WI38 (cell line): ENCODE measurements around the gene LRRIQ3.

Experiments used
- H3K4me3 ChIP-seq: 2 replicates; pipeline ENCODE4 v1.5.1; 2011; ENCODE audit warnings: low read depth, mild to moderate bottlenecking, control low read depth, low read length
- CTCF ChIP-seq: IDR thresholded peaks from 2 replicates; pipeline ENCODE4 v1.5.1; 2012; ENCODE audit warnings: low read depth, mild to moderate bottlenecking, control low read depth, low read length

Gene LRRIQ3

GRCh38 chr1:74050386-74050785, 147.6 kb downstream of the LRRIQ3 start:
- no peak for TF ChIP-seq CTCF
- H3K4me3 ChIP-seq, result no peak overlapping the region

GRCh38 chr1:74038042-74038441, 159.9 kb downstream of the LRRIQ3 start:
- no peak for TF ChIP-seq CTCF
- no peak overlapping the region for H3K4me3 ChIP-seq

- no peak for TF ChIP-seq CTCF
- no peak overlapping the region for H3K4me3 ChIP-seq
Observed at GRCh38 chr1:74012583-74012982, 185.4 kb downstream of the LRRIQ3 start.

- TF ChIP-seq CTCF, result no peak
- no peak overlapping the region for H3K4me3 ChIP-seq
Observed at GRCh38 chr1:74011736-74012135, 186.2 kb downstream of the LRRIQ3 start.

GRCh38 chr1:74010206-74010605, 187.8 kb downstream of the LRRIQ3 start:
- H3K4me3 ChIP-seq, result peak overlapping the region; percentile 27
- no peak for TF ChIP-seq CTCF

GRCh38 chr1:74005533-74005932, 192.4 kb downstream of the LRRIQ3 start:
- no peak for TF ChIP-seq CTCF
- H3K4me3 ChIP-seq, result no peak overlapping the region

GRCh38 chr1:74003806-74004205, 194.2 kb downstream of the LRRIQ3 start:
- H3K4me3 ChIP-seq, result no peak overlapping the region
- no peak for TF ChIP-seq CTCF
